Panc1 (cell line): Measurements from ENCODE around the gene RTL5. TPM values are rescaled to one million over a fixed set of nuclear protein-coding genes. Genes with fewer than 3 reads are reported as not detected.

Experiments used
- ATAC-seq: fragments of 200-7000 bp; cut with Tn5 transposase; 2 replicates; pipeline ENCODE4 v1.9.1; 2020; ENCODE audit warnings: mild to moderate bottlenecking, moderate library complexity
- BruUV-seq: library from RNA; stranded (reverse); fragments of 400-500 nt; replicated peaks from 2 replicates; lab custom pipeline; 2021; lab: Mats Ljungman, UMichigan
- CTCF ChIA-PET: fragments of 300-600 bp; sonication (Branson Sonifier 250); formaldehyde crosslinking; loops from one replicate; lab custom pipeline; 2022; ENCODE audit warnings: antibody characterized with exemption; lab: Charles Lee
- POLR2A ChIA-PET: fragments of 300-600 bp; sonication (Branson Sonifier 250); formaldehyde crosslinking; loops from one replicate; lab custom pipeline; 2022; ENCODE audit warnings: antibody characterized with exemption; lab: Charles Lee
- DNase-seq: peaks from one replicate; pipeline ENCODE4 v3.0.0-alpha.2; 2010; ENCODE audit warnings: low read depth, low spot score
- H3K27ac ChIP-seq: 2 replicates; pipeline ENCODE4 v1.5.1; 2011; ENCODE audit warnings: mild to moderate bottlenecking, low read length, inconsistent platforms
- H3K27me3 ChIP-seq: fragments of 200-500 bp; sonication (Bioruptor generic); 2 replicates; pipeline ENCODE4 v1.6.0; 2014; ENCODE audit warnings: low read length, inconsistent platforms; ENCODE audit not compliant: control insufficient read depth, insufficient read depth
- H3K36me3 ChIP-seq: fragments of 200-500 bp; sonication (Bioruptor generic); 2 replicates; pipeline ENCODE4 v1.5.1; 2014; ENCODE audit warnings: inconsistent platforms, mild to moderate bottlenecking, low read length, moderate library complexity; ENCODE audit not compliant: control insufficient read depth, insufficient read depth
- H3K4me1 ChIP-seq: 2 replicates; pipeline ENCODE4 v1.5.1; 2011; ENCODE audit warnings: inconsistent platforms, mild to moderate bottlenecking, low read length, moderate library complexity; ENCODE audit not compliant: control insufficient read depth, insufficient read depth
- H3K4me3 ChIP-seq, 2 experiments: 2 replicates each; pipeline ENCODE4 v1.5.1; 2011 to 2012; ENCODE audit warnings: low read depth in 2 of 2, low read length in 2 of 2, mild to moderate bottlenecking in 2 of 2, inconsistent platforms in 1 of 2, moderate library complexity in 1 of 2
- H3K9me3 ChIP-seq: fragments of 200-500 bp; sonication (Bioruptor generic); 2 replicates; pipeline ENCODE4 v1.5.1; 2014; ENCODE audit warnings: low read depth, mild to moderate bottlenecking, inconsistent platforms, low read length, moderate library complexity; ENCODE audit not compliant: control insufficient read depth, insufficient read depth
- CTCF ChIP-seq: fragments of 450-650 bp; IDR thresholded peaks from 2 replicates; pipeline ENCODE4 v1.5.1; 2017; ENCODE audit warnings: mild to moderate bottlenecking
- POLR2AphosphoS5 ChIP-seq: IDR thresholded peaks from 2 replicates; pipeline ENCODE4 v1.6.1; 2012; ENCODE audit warnings: mild to moderate bottlenecking, low read depth, low read length, moderate library complexity
- REST ChIP-seq, 2 experiments: IDR thresholded peaks; 2 replicates each; pipeline ENCODE4 v1.6.1; 2011 to 2012; ENCODE audit warnings: low read depth in 2 of 2, control low read depth in 1 of 2, low read length in 1 of 2, mild to moderate bottlenecking in 1 of 2, moderate library complexity in 1 of 2; ENCODE audit not compliant: insufficient read depth in 1 of 2
- SIN3A ChIP-seq: IDR thresholded peaks from 2 replicates; pipeline ENCODE4 v1.6.1; 2012; ENCODE audit warnings: low read depth, mild to moderate bottlenecking, low read length, moderate library complexity, borderline replicate concordance; ENCODE audit not compliant: insufficient read depth
- TCF7L2 ChIP-seq: IDR thresholded peaks from 2 replicates; pipeline ENCODE4 v1.6.1; 2011; ENCODE audit warnings: mild to moderate bottlenecking, low read depth, low read length, inconsistent platforms
- in situ Hi-C: cut with HindIII; loops from 2 replicates; pipeline ENCODE4 v1.10.0; 2016; ENCODE audit warnings: low sequenced_read_pairs, low pct_unique_long_range_greater_than_20kb
- intact Hi-C: fragments of 100-400 bp; cut with micrococcal nuclease; formaldehyde crosslinking; loops from one replicate; pipeline ENCODE4 v1.10.0; 2022; ENCODE audit not compliant: unreplicated experiment
- total RNA-seq: library from RNA; stranded (reverse); gene quantifications from one replicate; pipeline ENCODE4 v1.2.1, GENCODE V29; 2021; ENCODE audit not compliant: unreplicated experiment

The RTL5 gene
- total RNA-seq, 1 experiment from 2014 or later: 11.0 TPM

GRCh38 chrX:72121383-72121782 is 10.3 kb downstream of the RTL5 start:
- H3K27me3 ChIP-seq: no peaks in the 10 kb centered on the region
- H3K36me3 ChIP-seq: no peaks in the 10 kb centered on the region
- H3K4me1 ChIP-seq: no peaks in the 10 kb centered on the region
- H3K4me3 ChIP-seq: no peak overlapping the region
- H3K9me3 ChIP-seq: no peaks in the 10 kb centered on the region
- H3K27ac ChIP-seq: no peak overlapping the region
- DNase-seq (no peak), ATAC-seq (no peak)
- no TSS peak for BruUV-seq
- no peak for TF ChIP-seq REST (IDR thresholded peaks at IDR 0.05; ENCODE audit: insufficient read depth in 1 of 2, low read depth in 2 of 2, low read length in 1 of 2)
- no peak for TF ChIP-seq SIN3A
- TF ChIP-seq CTCF: no peak
- TF ChIP-seq TCF7L2: no peak
- TF ChIP-seq POLR2AphosphoS5: no peak
- CTCF ChIA-PET: interaction anchor here (0.6 kb wide), 1 partner anchor 103 kb away, joined by 4 read pairs; no protein-coding TSS in a partner anchor
- POLR2A ChIA-PET: no interaction called here
- in situ Hi-C loops: no loop called here
- intact Hi-C loops: no loop called here

DNA sequence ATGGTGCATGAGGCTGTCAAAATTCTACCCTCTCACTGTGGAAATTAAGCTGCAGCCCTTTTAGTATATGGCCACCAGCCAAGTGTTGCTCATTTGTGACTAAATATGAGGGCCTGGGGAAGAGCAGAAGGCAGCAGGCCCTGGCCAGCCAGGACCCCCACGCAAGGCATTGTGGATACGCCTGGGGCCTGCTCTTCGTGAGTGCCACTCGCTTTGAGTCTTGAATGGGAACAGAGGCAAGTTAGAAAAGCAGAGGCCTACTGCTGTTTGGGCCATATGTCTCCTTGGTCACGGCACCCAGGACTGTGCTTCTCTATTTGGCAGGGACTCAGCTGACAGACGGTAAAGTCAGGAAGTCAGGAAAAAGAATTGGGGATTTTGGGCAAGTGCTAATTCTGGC is 10.9 kb downstream of the RTL5 start:
- in situ Hi-C loops (no loop called here), intact Hi-C loops (no loop called here)
- Histone ChIP-seq H3K27me3 (no peaks in the 10 kb centered on the region), H3K4me3 (no peak overlapping the region), H3K4me1 (no peaks in the 10 kb centered on the region), H3K9me3 (no peaks in the 10 kb centered on the region), H3K36me3 (no peaks in the 10 kb centered on the region), H3K27ac (no peak overlapping the region)
- ATAC-seq: no peak
- no TSS peak for BruUV-seq
- no peak for TF ChIP-seq CTCF
- no peak for TF ChIP-seq SIN3A
- no peak for TF ChIP-seq POLR2AphosphoS5
- TF ChIP-seq REST (IDR thresholded peaks at IDR 0.05; ENCODE audit: insufficient read depth in 1 of 2, low read depth in 2 of 2, low read length in 1 of 2): no peak
- TF ChIP-seq TCF7L2: no peak
- POLR2A ChIA-PET: no interaction called here
- CTCF ChIA-PET: interaction anchor here (0.6 kb wide), 1 partner anchor 103 kb away, joined by 4 read pairs; no protein-coding TSS in a partner anchor
- no peak for DNase-seq
